ENCODE results near the gene ANAPC7.
"Not testable (repeated sequence)": the region's sequence is repeated elsewhere in the genome, so short reads cannot be mapped to it uniquely, and the experiment has no call there.

ANAPC7 gene

GRCh38 chr12:110379197-110379596 is 24.3 kb downstream of the ANAPC7 start:
- CTCF ChIA-PET, result interaction anchor here (0.7 to 1.8 kb wide), 5 partner anchors 26 to 384 kb away, joined by 3 to 12 read pairs (median 3); no protein-coding TSS in a partner anchor
- H3K27ac ChIP-seq (ENCODE audit: extremely low read depth, low read depth, low read length), result no peak overlapping the region
- H3K36me3 ChIP-seq (ENCODE audit: control insufficient read depth in 2 of 2, insufficient read depth in 1 of 2, low read length in 2 of 2), result peaks cover 85 to 87% of the 10 kb centered on the region in 2 experiments

GRCh38 chr12:110378131-110378790 is 25.2 kb downstream of the ANAPC7 start:
- H3K4me1 ChIP-seq (ENCODE audit: control insufficient read depth, insufficient read depth, low read length); H3K4me3 ChIP-seq (ENCODE audit: low read depth, low read length); H3K27ac ChIP-seq (ENCODE audit: extremely low read depth, low read depth, low read length); POLR2A ChIA-PET; H3K9me3 ChIP-seq (ENCODE audit: control insufficient read depth, insufficient read depth, low read depth, low read length): not testable (repeated sequence)
- peaks cover 89 to 93% of the 10 kb centered on the region in 2 experiments for H3K36me3 ChIP-seq (ENCODE audit: control insufficient read depth in 2 of 2, insufficient read depth in 1 of 2, low read length in 2 of 2)
- CTCF ChIA-PET, result interaction anchor here (0.6 to 1.8 kb wide), 4 partner anchors 53 to 501 kb away, joined by 3 to 12 read pairs (median 3); no protein-coding TSS in a partner anchor

More at GRCh38 chr12:110379197-110379596, 24.3 kb downstream of the ANAPC7 start:
- TF ChIP-seq ZBTB8A (tag by site-specific recombination; IDR thresholded peaks at IDR 0.05), result no peak
- TF ChIP-seq ZNF843 (tag by site-specific recombination; IDR thresholded peaks at IDR 0.05), result no peak
- TF ChIP-seq OVOL3 (tag by site-specific recombination; IDR thresholded peaks at IDR 0.05), result no peak
- TF ChIP-seq ZNF639 (tag by site-specific recombination; IDR thresholded peaks at IDR 0.05), result no peak
- TF ChIP-seq ZNF292 (tag by site-specific recombination; IDR thresholded peaks at IDR 0.05; ENCODE audit: borderline replicate concordance, low read depth), result no peak
- no peak for TF ChIP-seq ZBTB10 (tag by site-specific recombination; IDR thresholded peaks at IDR 0.05)
- TF ChIP-seq ZNF18 (tag by site-specific recombination; IDR thresholded peaks at IDR 0.05), result no peak
- TF ChIP-seq KLF8 (tag by site-specific recombination; IDR thresholded peaks at IDR 0.05), result no peak
- TF ChIP-seq ZNF140 (tag by site-specific recombination; IDR thresholded peaks at IDR 0.05), result no peak
- no peak for TF ChIP-seq ZNF24 (tag by site-specific recombination; IDR thresholded peaks at IDR 0.05)
- POLR2A ChIA-PET, result no interaction called here
- H3K9me3 ChIP-seq (ENCODE audit: control insufficient read depth, insufficient read depth, low read depth, low read length), result no peaks in the 10 kb centered on the region
- H3K4me3 ChIP-seq (ENCODE audit: low read depth, low read length), result no peak overlapping the region
- no peaks in the 10 kb centered on the region for H3K4me1 ChIP-seq (ENCODE audit: control insufficient read depth, insufficient read depth, low read length)

GRCh38 chr12:110373962-110374611 is 29.4 kb downstream of the ANAPC7 start:
- TF ChIP-seq ZFHX2 (tag by site-specific recombination; conservative IDR thresholded peaks at IDR 0.05), result 0 out of 2 replicates have a peak, but pooled peaks have one; percentile 10
- no peak for TF ChIP-seq ZNF830 (tag by site-specific recombination; IDR thresholded peaks at IDR 0.05; ENCODE audit: low read depth)
- no peak for TF ChIP-seq ZNF221 (tag by site-specific recombination; IDR thresholded peaks at IDR 0.05; ENCODE audit: borderline replicate concordance)
- TF ChIP-seq ZNF169 (tag by site-specific recombination; IDR thresholded peaks at IDR 0.05), result no peak
- H3K4me3 ChIP-seq (ENCODE audit: low read depth, low read length), result no peak overlapping the region
- H3K9me3 ChIP-seq (ENCODE audit: control insufficient read depth, insufficient read depth, low read depth, low read length), result no peaks in the 10 kb centered on the region
- peaks cover 58 to 91% of the 10 kb centered on the region in 2 experiments for H3K36me3 ChIP-seq (ENCODE audit: control insufficient read depth in 2 of 2, insufficient read depth in 1 of 2, low read length in 2 of 2)
- ChIA-PET CTCF (interaction anchor here (0.5 to 0.6 kb wide), 2 partner anchors 12 to 76 kb away, joined by 3 to 4 read pairs; partner anchors contain the start of gene ARPC3), POLR2A (no interaction called here)
- no peak overlapping the region for H3K27ac ChIP-seq (ENCODE audit: extremely low read depth, low read depth, low read length)
- no peaks in the 10 kb centered on the region for H3K4me1 ChIP-seq (ENCODE audit: control insufficient read depth, insufficient read depth, low read length)

All from HEK293 (cell line).